ENCODE measurements around the gene MED25. TPM values are rescaled to one million over a fixed set of nuclear protein-coding genes. Genes with fewer than 3 reads are reported as not detected.

The MED25 gene
- polyA plus RNA-seq, 1 donor from 2014 or later: 18.9 TPM

GRCh38 chr19:49858088-49858985 lies 40.2 kb downstream of the MED25 start:
- H4K20me1 ChIP-seq (ENCODE audit: insufficient read depth): peaks cover 30% of the 10 kb centered on the region
- no peaks in the 10 kb centered on the region for H3K36me3 ChIP-seq (ENCODE audit: insufficient read depth, low read length)

More at GRCh38 chr19:49858088-49858985, 40.2 kb downstream of the MED25 start:
- no peaks in the 10 kb centered on the region for H3K27me3 ChIP-seq (ENCODE audit: insufficient read depth, low read depth, low read length)
- no peaks in the 10 kb centered on the region for H3F3A ChIP-seq (ENCODE audit: insufficient read depth, low read length, poor library complexity, severe bottlenecking)
- no peak overlapping the region for H3K9ac ChIP-seq (ENCODE audit: low read length)
- no peak overlapping the region for H3K4me3 ChIP-seq (ENCODE audit: low read length)
- no peak overlapping the region for H3K4me2 ChIP-seq (ENCODE audit: low read length)
- H3K79me2 ChIP-seq (replicated peaks; ENCODE audit: insufficient read depth, low read length): peaks cover 18% of the 10 kb centered on the region
- H3K9me2 ChIP-seq (ENCODE audit: insufficient read depth, low read length): no peaks in the 10 kb centered on the region
- no peak overlapping the region for H3K27ac ChIP-seq (ENCODE audit: low read length)
- H2AFZ ChIP-seq (ENCODE audit: low read depth, low read length): no peak overlapping the region
- H3K9me3 ChIP-seq (ENCODE audit: low read length): no peaks in the 10 kb centered on the region
- TF ChIP-seq TAF1 (IDR thresholded peaks at IDR 0.05; ENCODE audit: low read depth): no peak
- TF ChIP-seq SMC3 (conservative IDR thresholded peaks at IDR 0.05; ENCODE audit: poor library complexity): no peak
- TF ChIP-seq CTCF (IDR thresholded peaks at IDR 0.05; ENCODE audit: poor library complexity, severe bottlenecking): no peak
- no peak for TF ChIP-seq REST (IDR thresholded peaks at IDR 0.05; ENCODE audit: borderline replicate concordance)
- TF ChIP-seq EP300 (conservative IDR thresholded peaks at IDR 0.05; ENCODE audit: poor library complexity, severe bottlenecking): no peak
- TF ChIP-seq MXI1 (conservative IDR thresholded peaks at IDR 0.05; ENCODE audit: poor library complexity, severe bottlenecking): no peak
- TF ChIP-seq POLR2AphosphoS5 (IDR thresholded peaks at IDR 0.05): no peak
- no peak for TF ChIP-seq RAD21 (conservative IDR thresholded peaks at IDR 0.05)
- no peak for TF ChIP-seq EZH2 (IDR thresholded peaks at IDR 0.05; ENCODE audit: borderline replicate concordance, insufficient read depth, low read length, poor library complexity, severe bottlenecking)
